Ectodermal cell (in vitro differentiated cells): ENCODE results near the gene CNTN6.

Source experiments
- H3K27ac ChIP-seq: 2 replicates; pipeline ENCODE4 v1.7.0; 2013; ENCODE audit warnings: mild to moderate bottlenecking, low read depth, low read length; ENCODE audit not compliant: insufficient read depth, poor library complexity, severe bottlenecking
- H3K27me3 ChIP-seq: 2 replicates; pipeline ENCODE4 v1.7.0; 2013; ENCODE audit warnings: mild to moderate bottlenecking, low read length; ENCODE audit not compliant: insufficient read depth, control insufficient read depth, poor library complexity, severe bottlenecking
- H3K36me3 ChIP-seq: one replicate; pipeline ENCODE4 v1.7.0; 2013; ENCODE audit warnings: low read length; ENCODE audit not compliant: control insufficient read depth, insufficient read depth
- H3K4me1 ChIP-seq: one replicate; pipeline ENCODE4 v1.7.0; 2013; ENCODE audit warnings: low read length; ENCODE audit not compliant: control insufficient read depth, insufficient read depth
- H3K4me3 ChIP-seq: 2 replicates; pipeline ENCODE4 v1.7.0; 2013; ENCODE audit warnings: low read depth, low read length, control low read depth; ENCODE audit not compliant: insufficient read depth
- H3K9me3 ChIP-seq: 2 replicates; pipeline ENCODE4 v1.7.0; 2013; ENCODE audit warnings: mild to moderate bottlenecking, low read length, moderate library complexity; ENCODE audit not compliant: control insufficient read depth
- WGBS, 2 experiments: methylation state at CpG; one replicate each; pipeline ENCODE4 v1.1.7; 2013; ENCODE audit warnings: missing lambda C conversion rate in 2 of 2; 5-methylcytosine and 5-hydroxymethylcytosine counted together

Gene CNTN6

GRCh38 chr3:1326546-1326945 lies 233.7 kb downstream of the CNTN6 start:
- H3K9me3 ChIP-seq = no peaks in the 10 kb centered on the region
- H3K4me1 ChIP-seq = no peaks in the 10 kb centered on the region
- no peaks in the 10 kb centered on the region for H3K27me3 ChIP-seq
- no peaks in the 10 kb centered on the region for H3K36me3 ChIP-seq
- H3K27ac ChIP-seq = no peak overlapping the region
- H3K4me3 ChIP-seq = no peak overlapping the region

- no peak overlapping the region for H3K4me3 ChIP-seq
- H3K4me1 ChIP-seq = no peaks in the 10 kb centered on the region
- H3K36me3 ChIP-seq = no peaks in the 10 kb centered on the region
- H3K9me3 ChIP-seq = no peaks in the 10 kb centered on the region
- WGBS, 2 experiments = 80 to 88% methylated on average over 2 of the region's 2 CpGs
- H3K27me3 ChIP-seq = no peaks in the 10 kb centered on the region
- H3K27ac ChIP-seq = no peak overlapping the region
These were observed 237.3 kb downstream of the CNTN6 start for GRCh38 chr3:1330107-1330506.

- Histone ChIP-seq H3K27me3 (no peaks in the 10 kb centered on the region), H3K36me3 (no peaks in the 10 kb centered on the region), H3K9me3 (no peaks in the 10 kb centered on the region), H3K4me3 (no peak overlapping the region), H3K27ac (no peak overlapping the region), H3K4me1 (no peaks in the 10 kb centered on the region)
- 86 to 88% methylated on average over 6 of the region's 6 CpGs for WGBS, 2 experiments
These were observed 253.6 kb downstream of the CNTN6 start for GRCh38 chr3:1346386-1346785.

GRCh38 chr3:1348547-1348946 lies 255.7 kb downstream of the CNTN6 start:
- H3K27ac ChIP-seq = no peak overlapping the region
- H3K36me3 ChIP-seq = no peaks in the 10 kb centered on the region
- WGBS, 2 experiments = 91 to 96% methylated on average over 3 of the region's 3 CpGs
- H3K27me3 ChIP-seq = no peaks in the 10 kb centered on the region
- no peak overlapping the region for H3K4me3 ChIP-seq
- H3K4me1 ChIP-seq = no peaks in the 10 kb centered on the region
- H3K9me3 ChIP-seq = no peaks in the 10 kb centered on the region

GRCh38 chr3:1350885-1351284 lies 258.1 kb downstream of the CNTN6 start:
- Histone ChIP-seq H3K36me3 (no peaks in the 10 kb centered on the region), H3K27me3 (no peaks in the 10 kb centered on the region), H3K9me3 (no peaks in the 10 kb centered on the region), H3K4me1 (no peaks in the 10 kb centered on the region), H3K27ac (no peak overlapping the region), H3K4me3 (no peak overlapping the region)
- WGBS, 2 experiments = 80 to 100% methylated on average over 1 to 2 of the region's 3 CpGs

DNA sequence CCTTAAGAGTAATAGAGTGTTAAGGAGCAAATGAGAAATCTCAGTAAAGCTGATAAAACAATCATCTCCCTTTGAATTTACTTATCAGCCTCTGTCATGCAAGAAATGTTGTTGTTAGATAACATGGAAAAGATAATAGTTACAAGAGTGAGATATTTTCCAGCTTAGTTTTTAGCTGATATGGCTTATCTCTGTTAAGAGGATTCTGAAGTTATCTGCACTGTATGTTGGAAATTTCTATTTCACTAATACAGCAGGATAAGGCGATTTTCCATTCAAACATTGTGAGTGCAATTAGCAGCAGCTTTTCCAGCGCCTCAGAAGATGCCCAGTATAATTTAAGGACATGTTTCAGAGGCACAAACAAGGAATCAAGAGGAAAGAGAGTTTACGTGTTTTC lies 262.9 kb downstream of the CNTN6 start:
- 67 to 87% methylated on average over 2 to 3 of the region's 3 CpGs for WGBS, 2 experiments
- Histone ChIP-seq H3K27ac (no peak overlapping the region), H3K36me3 (no peaks in the 10 kb centered on the region), H3K27me3 (no peaks in the 10 kb centered on the region), H3K4me3 (no peak overlapping the region), H3K9me3 (no peaks in the 10 kb centered on the region), H3K4me1 (no peaks in the 10 kb centered on the region)

DNA sequence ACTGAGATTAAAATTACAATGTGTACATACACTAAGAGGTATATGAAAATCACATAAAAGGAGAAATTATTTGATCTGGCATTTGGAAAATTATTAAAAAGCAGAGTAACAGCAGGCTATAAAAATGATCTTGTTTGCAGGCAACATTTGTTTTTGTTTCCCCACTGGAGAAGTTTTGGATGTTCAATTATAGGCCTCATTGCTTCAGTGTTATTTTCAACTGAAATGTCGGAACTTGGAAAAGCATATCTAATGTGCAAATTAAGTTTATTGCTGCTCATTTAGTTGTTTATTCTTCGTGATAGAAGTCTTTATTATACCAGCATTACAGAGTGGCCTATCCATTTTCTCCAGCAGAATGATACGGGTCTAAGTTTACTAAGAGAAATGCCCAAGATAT lies 263.3 kb downstream of the CNTN6 start:
- 90 to 95% methylated on average over 3 of the region's 3 CpGs for WGBS, 2 experiments
- Histone ChIP-seq H3K27me3 (no peaks in the 10 kb centered on the region), H3K27ac (no peak overlapping the region)

GRCh38 chr3:1365528-1365927 lies 272.7 kb downstream of the CNTN6 start:
- no CpG with 5 or more reads among the region's 2 CpGs for WGBS, 2 experiments
- no peaks in the 10 kb centered on the region for H3K27me3 ChIP-seq

More for the DNA sequence above, 263.3 kb downstream of the CNTN6 start:
- Histone ChIP-seq H3K4me3 (no peak overlapping the region), H3K9me3 (no peaks in the 10 kb centered on the region), H3K4me1 (no peaks in the 10 kb centered on the region), H3K36me3 (no peaks in the 10 kb centered on the region)

GRCh38 chr3:1374471-1374870 lies 281.6 kb downstream of the CNTN6 start:
- 57 to 60% methylated on average over 2 of the region's 2 CpGs for WGBS, 2 experiments
- no peaks in the 10 kb centered on the region for H3K9me3 ChIP-seq
- no peaks in the 10 kb centered on the region for H3K27me3 ChIP-seq
- H3K4me3 ChIP-seq = no peak overlapping the region
- H3K36me3 ChIP-seq = no peaks in the 10 kb centered on the region
- H3K27ac ChIP-seq = no peak overlapping the region
- no peaks in the 10 kb centered on the region for H3K4me1 ChIP-seq

More at GRCh38 chr3:1365528-1365927, 272.7 kb downstream of the CNTN6 start:
- no peaks in the 10 kb centered on the region for H3K4me1 ChIP-seq
- H3K9me3 ChIP-seq = no peaks in the 10 kb centered on the region
- no peak overlapping the region for H3K4me3 ChIP-seq
- H3K36me3 ChIP-seq = no peaks in the 10 kb centered on the region
- H3K27ac ChIP-seq = no peak overlapping the region

- Histone ChIP-seq H3K4me1 (no peaks in the 10 kb centered on the region), H3K27ac (no peak overlapping the region), H3K4me3 (no peak overlapping the region), H3K9me3 (no peaks in the 10 kb centered on the region), H3K27me3 (no peaks in the 10 kb centered on the region), H3K36me3 (no peaks in the 10 kb centered on the region)
- WGBS, 2 experiments = 100% methylated on average over 1 of the region's 1 CpG; no CpG with 5 or more reads in 1 of the 2 experiments
These were observed 282.3 kb downstream of the CNTN6 start for GRCh38 chr3:1375145-1375544.
